HEK293 (cell line): ENCODE measurements around the gene C22orf39.
A peak's percentile ranks its signal among the peaks of the same experiment; 100 is the strongest.

Source experiments
- CTCF ChIA-PET: fragments of 350-600 bp; formaldehyde crosslinking; extraction: SDS; loops from one replicate; lab custom pipeline; 2021; ENCODE audit warnings: antibody characterized with exemption; lab: Yijun Ruan, JAX
- POLR2A ChIA-PET: fragments of 300-600 bp; formaldehyde crosslinking; extraction: SDS; loops from one replicate; lab custom pipeline; 2020; ENCODE audit warnings: antibody characterized with exemption, inconsistent platforms; lab: Yijun Ruan, JAX
- H3K27ac ChIP-seq: fragments of 200-500 bp; sonication (Bioruptor generic); 2 replicates; pipeline ENCODE4 v1.5.1; 2014; ENCODE audit warnings: low read depth, low read length, control low read depth, inconsistent platforms; ENCODE audit errors: extremely low read depth
- H3K36me3 ChIP-seq, 2 experiments: fragments of 200-500 bp in 1 of 2; sonication (Bioruptor generic) in 1 of 2; 1 replicate in 1 of 2; 2 replicates in 1 of 2; pipeline ENCODE4 v1.5.1; 2014 to 2017; ENCODE audit warnings: inconsistent platforms in 2 of 2, low read length in 2 of 2; ENCODE audit not compliant: control insufficient read depth in 2 of 2, insufficient read depth in 1 of 2
- H3K4me1 ChIP-seq: fragments of 200-500 bp; sonication (Bioruptor generic); 2 replicates; pipeline ENCODE4 v1.5.1; 2014; ENCODE audit warnings: mild to moderate bottlenecking, low read length, inconsistent platforms; ENCODE audit not compliant: control insufficient read depth, insufficient read depth
- H3K4me3 ChIP-seq: 2 replicates; pipeline ENCODE4 v1.5.1; 2011; ENCODE audit warnings: low read depth, mild to moderate bottlenecking, control low read depth, low read length, moderate library complexity
- H3K9me3 ChIP-seq: fragments of 200-500 bp; sonication (Bioruptor generic); 2 replicates; pipeline ENCODE4 v1.5.1; 2014; ENCODE audit warnings: low read depth, low read length, inconsistent platforms; ENCODE audit not compliant: control insufficient read depth, insufficient read depth
- BCL6B ChIP-seq: fragments of 450-650 bp; formaldehyde crosslinking; IDR thresholded peaks from 2 replicates; pipeline ENCODE4 v1.5.1; 2017; ENCODE audit warnings: missing biosample characterization, missing genetic modification characterization
- KLF9 ChIP-seq: fragments of 450-650 bp; formaldehyde crosslinking; IDR thresholded peaks from 2 replicates; pipeline ENCODE4 v1.5.1; 2016; ENCODE audit warnings: missing biosample characterization, missing genetic modification characterization, low read depth
- PRDM1 ChIP-seq: fragments of 450-650 bp; formaldehyde crosslinking; IDR thresholded peaks from 2 replicates; pipeline ENCODE4; 2016; ENCODE audit warnings: missing biosample characterization, missing genetic modification characterization
- SP3 ChIP-seq: fragments of 450-650 bp; formaldehyde crosslinking; IDR thresholded peaks from 2 replicates; pipeline ENCODE4 v1.5.1; 2016; ENCODE audit warnings: missing biosample characterization, missing genetic modification characterization
- ZBTB1 ChIP-seq: fragments of 450-650 bp; formaldehyde crosslinking; IDR thresholded peaks from 2 replicates; pipeline ENCODE4 v1.5.1; 2016; ENCODE audit warnings: missing biosample characterization, missing genetic modification characterization
- ZEB2 ChIP-seq: fragments of 450-650 bp; formaldehyde crosslinking; IDR thresholded peaks from 2 replicates; pipeline ENCODE4 v1.5.1; 2016; ENCODE audit warnings: missing biosample characterization, missing genetic modification characterization
- ZNF140 ChIP-seq: fragments of 450-650 bp; formaldehyde crosslinking; IDR thresholded peaks from 2 replicates; pipeline ENCODE4 v1.5.1; 2016; ENCODE audit warnings: missing biosample characterization, missing genetic modification characterization
- ZNF19 ChIP-seq: fragments of 450-650 bp; formaldehyde crosslinking; IDR thresholded peaks from 2 replicates; pipeline ENCODE4; 2016; ENCODE audit warnings: missing biosample characterization, missing genetic modification characterization, low read depth
- ZNF350 ChIP-seq: fragments of 450-650 bp; formaldehyde crosslinking; IDR thresholded peaks from 2 replicates; pipeline ENCODE4 v1.5.0; 2017; ENCODE audit warnings: missing biosample characterization, mild to moderate bottlenecking, missing genetic modification characterization
- ZNF354C ChIP-seq: fragments of 450-650 bp; formaldehyde crosslinking; IDR thresholded peaks from 2 replicates; pipeline ENCODE4 v1.5.1; 2016; ENCODE audit warnings: missing biosample characterization, missing genetic modification characterization, low read depth, borderline replicate concordance
- ZNF473 ChIP-seq: fragments of 450-650 bp; formaldehyde crosslinking; IDR thresholded peaks from 2 replicates; pipeline ENCODE4 v1.5.1; 2017; ENCODE audit warnings: missing biosample characterization, missing genetic modification characterization
- ZNF623 ChIP-seq: fragments of 450-650 bp; formaldehyde crosslinking; IDR thresholded peaks from 2 replicates; pipeline ENCODE4 v1.5.1; 2016; ENCODE audit warnings: missing biosample characterization, missing genetic modification characterization
- ZNF626 ChIP-seq: fragments of 450-650 bp; sonication (Bioruptor Pico); formaldehyde crosslinking; IDR thresholded peaks from 2 replicates; pipeline ENCODE4 v1.5.1; 2018; ENCODE audit warnings: missing biosample characterization, missing genetic modification characterization, inconsistent platforms
- ZNF664 ChIP-seq: fragments of 450-650 bp; formaldehyde crosslinking; IDR thresholded peaks from 2 replicates; pipeline ENCODE4 v1.5.1; 2016; ENCODE audit warnings: missing biosample characterization, missing genetic modification characterization
- ZNF843 ChIP-seq: fragments of 450-650 bp; formaldehyde crosslinking; IDR thresholded peaks from 2 replicates; pipeline ENCODE4 v1.5.1; 2016; ENCODE audit warnings: missing biosample characterization, missing genetic modification characterization
- TF ChIP-seq, protein P1 (sequence below): fragments of 450-650 bp; formaldehyde crosslinking; IDR thresholded peaks from 2 replicates; pipeline ENCODE4 v1.5.1; 2016; ENCODE audit warnings: missing biosample characterization, missing genetic modification characterization
- TF ChIP-seq, protein P2 (sequence below): fragments of 450-650 bp; formaldehyde crosslinking; IDR thresholded peaks from 2 replicates; pipeline ENCODE4 v1.5.1; 2016; ENCODE audit warnings: missing biosample characterization, missing genetic modification characterization
- TF ChIP-seq, protein P3 (sequence below): fragments of 450-650 bp; formaldehyde crosslinking; IDR thresholded peaks from 2 replicates; pipeline ENCODE4 v1.5.1; 2017; ENCODE audit warnings: missing biosample characterization, missing genetic modification characterization
- TF ChIP-seq, protein P4 (sequence below): fragments of 450-650 bp; formaldehyde crosslinking; IDR thresholded peaks from 2 replicates; pipeline ENCODE4 v1.5.1; 2016; ENCODE audit warnings: missing biosample characterization, missing genetic modification characterization

C22orf39 gene

DNA sequence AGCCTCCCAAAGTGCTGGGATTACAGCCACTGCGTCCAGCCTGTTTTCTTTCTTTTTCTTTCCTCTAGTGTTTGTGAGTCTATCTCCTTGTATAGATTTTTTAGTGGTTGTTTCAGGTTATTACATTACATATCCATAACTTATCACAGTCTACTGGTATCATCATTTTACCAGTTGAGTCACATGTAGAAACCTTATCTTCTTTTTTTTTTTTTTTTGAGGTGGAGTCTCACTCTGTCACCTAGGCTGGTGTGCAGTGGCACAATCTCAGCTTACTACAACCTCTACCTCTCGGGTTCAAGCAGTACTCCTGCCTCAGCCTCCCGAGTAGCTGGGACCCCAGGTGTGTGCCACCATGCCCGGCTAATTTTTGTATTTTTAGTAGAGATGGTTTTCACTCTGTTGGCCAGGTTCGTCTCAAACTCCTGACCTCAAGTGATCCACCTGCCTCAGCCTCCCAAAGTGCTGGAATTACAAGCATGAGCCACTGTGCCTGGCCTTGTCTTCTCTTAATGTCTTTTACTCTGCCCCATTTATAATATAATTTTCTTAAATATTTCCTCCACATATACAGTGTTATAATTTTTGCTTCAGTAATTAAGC, 43.2 kb upstream of the C22orf39 start:
- H3K4me1 ChIP-seq, result no peaks in the 10 kb centered on the region
- H3K4me3 ChIP-seq, result no peak overlapping the region
- ChIA-PET POLR2A (no interaction called here), CTCF (interaction anchor here (0.7 to 1.8 kb wide), 4 partner anchors 11 to 139 kb away, joined by 3 to 6 read pairs (median 4); no protein-coding TSS in a partner anchor)
- peaks cover 57 to 85% of the 10 kb centered on the region in 2 experiments for H3K36me3 ChIP-seq
- H3K9me3 ChIP-seq, result no peaks in the 10 kb centered on the region
- TF ChIP-seq ZNF354C (tag by site-specific recombination) (no peak), ZNF140 (tag by site-specific recombination) (no peak), ZBTB1 (no peak), BCL6B (tag by site-specific recombination) (no peak), ZNF843 (no peak), ZNF19 (no peak), ZNF623 (tag by site-specific recombination) (no peak), ZNF664 (tag by site-specific recombination) (no peak), ZEB2 (tag by site-specific recombination) (no peak), PRDM1 (tag by site-specific recombination) (no peak), ZNF626 (tag by site-specific recombination) (no peak)
- TF ChIP-seq, protein P1, sequence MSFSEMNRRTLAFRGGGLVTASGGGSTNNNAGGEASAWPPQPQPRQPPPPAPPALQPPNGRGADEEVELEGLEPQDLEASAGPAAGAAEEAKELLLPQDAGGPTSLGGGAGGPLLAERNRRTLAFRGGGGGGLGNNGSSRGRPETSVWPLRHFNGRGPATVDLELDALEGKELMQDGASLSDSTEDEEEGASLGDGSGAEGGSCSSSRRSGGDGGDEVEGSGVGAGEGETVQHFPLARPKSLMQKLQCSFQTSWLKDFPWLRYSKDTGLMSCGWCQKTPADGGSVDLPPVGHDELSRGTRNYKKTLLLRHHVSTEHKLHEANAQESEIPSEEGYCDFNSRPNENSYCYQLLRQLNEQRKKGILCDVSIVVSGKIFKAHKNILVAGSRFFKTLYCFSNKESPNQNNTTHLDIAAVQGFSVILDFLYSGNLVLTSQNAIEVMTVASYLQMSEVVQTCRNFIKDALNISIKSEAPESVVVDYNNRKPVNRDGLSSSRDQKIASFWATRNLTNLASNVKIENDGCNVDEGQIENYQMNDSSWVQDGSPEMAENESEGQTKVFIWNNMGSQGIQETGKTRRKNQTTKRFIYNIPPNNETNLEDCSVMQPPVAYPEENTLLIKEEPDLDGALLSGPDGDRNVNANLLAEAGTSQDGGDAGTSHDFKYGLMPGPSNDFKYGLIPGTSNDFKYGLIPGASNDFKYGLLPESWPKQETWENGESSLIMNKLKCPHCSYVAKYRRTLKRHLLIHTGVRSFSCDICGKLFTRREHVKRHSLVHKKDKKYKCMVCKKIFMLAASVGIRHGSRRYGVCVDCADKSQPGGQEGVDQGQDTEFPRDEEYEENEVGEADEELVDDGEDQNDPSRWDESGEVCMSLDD (tag by site-specific recombination), result no peak
- TF ChIP-seq, all 188 proteins: peak for 0
- no peak overlapping the region for H3K27ac ChIP-seq

GRCh38 chr22:19488884-19489843, 41.7 kb upstream of the C22orf39 start:
- no peak overlapping the region for H3K4me3 ChIP-seq
- TF ChIP-seq KLF9 (tag by site-specific recombination), result peak; percentile 49; the same call in 1 of the 2 replicates
- no peak for TF ChIP-seq ZNF350 (tag by site-specific recombination)
- H3K4me1 ChIP-seq, result no peaks in the 10 kb centered on the region
- ChIA-PET POLR2A (interaction anchor here (0.7 to 1.4 kb wide), 3 partner anchors 10 to 156 kb away, joined by 3 to 6 read pairs (median 3); partner anchors contain the start of gene CDC45), CTCF (interaction anchor here (0.6 to 1.8 kb wide), 5 partner anchors 11 to 268 kb away, joined by 3 to 7 read pairs (median 4); no protein-coding TSS in a partner anchor)
- H3K36me3 ChIP-seq, result peaks cover 59 to 85% of the 10 kb centered on the region in 2 experiments
- H3K9me3 ChIP-seq, result no peaks in the 10 kb centered on the region
- no peak overlapping the region for H3K27ac ChIP-seq

DNA sequence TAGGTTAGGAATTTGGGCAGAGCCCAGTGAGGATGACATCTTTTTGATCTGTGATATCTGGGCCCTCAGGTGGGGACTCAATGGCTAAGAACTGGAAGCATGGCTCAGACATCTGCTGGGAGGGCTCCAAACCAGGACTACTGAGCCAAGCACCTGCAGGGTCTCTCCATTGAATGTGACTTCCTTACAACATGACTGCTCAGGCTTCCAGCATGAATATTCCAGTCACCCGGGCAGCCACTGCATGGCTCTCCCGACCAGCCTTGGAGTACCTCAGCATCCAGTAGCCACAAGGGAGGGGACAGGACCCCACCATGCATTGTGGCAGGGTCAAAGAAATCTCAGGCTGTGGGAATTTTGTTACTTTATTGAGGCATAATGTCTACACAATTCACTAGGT, 40.8 kb upstream of the C22orf39 start:
- ChIA-PET POLR2A (interaction anchor here (1.4 kb wide), 1 partner anchor 9 kb away, joined by 6 read pairs; the partner anchor contains the start of gene CDC45), CTCF (interaction anchor here (0.5 to 1.4 kb wide), 3 partner anchors 10 to 14 kb away, joined by 3 to 7 read pairs (median 5); no protein-coding TSS in a partner anchor)
- Histone ChIP-seq H3K36me3 (peaks cover 61 to 85% of the 10 kb centered on the region in 2 experiments), H3K9me3 (no peaks in the 10 kb centered on the region), H3K4me3 (no peak overlapping the region), H3K27ac (no peak overlapping the region), H3K4me1 (no peaks in the 10 kb centered on the region)
- TF ChIP-seq ZNF473 (tag by site-specific recombination), result no peak
- TF ChIP-seq, protein P2, sequence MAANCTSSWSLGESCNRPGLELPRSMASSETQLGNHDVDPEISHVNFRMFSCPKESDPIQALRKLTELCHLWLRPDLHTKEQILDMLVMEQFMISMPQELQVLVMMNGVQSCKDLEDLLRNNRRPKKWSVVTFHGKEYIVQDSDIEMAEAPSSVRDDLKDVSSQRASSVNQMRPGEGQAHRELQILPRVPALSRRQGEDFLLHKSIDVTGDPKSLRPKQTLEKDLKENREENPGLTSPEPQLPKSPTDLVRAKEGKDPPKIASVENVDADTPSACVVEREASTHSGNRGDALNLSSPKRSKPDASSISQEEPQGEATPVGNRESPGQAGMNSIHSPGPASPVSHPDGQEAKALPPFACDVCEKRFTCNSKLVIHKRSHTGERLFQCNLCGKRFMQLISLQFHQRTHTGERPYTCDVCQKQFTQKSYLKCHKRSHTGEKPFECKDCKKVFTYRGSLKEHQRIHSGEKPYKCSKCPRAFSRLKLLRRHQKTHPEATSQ, result no peak
- TF ChIP-seq, protein P3, sequence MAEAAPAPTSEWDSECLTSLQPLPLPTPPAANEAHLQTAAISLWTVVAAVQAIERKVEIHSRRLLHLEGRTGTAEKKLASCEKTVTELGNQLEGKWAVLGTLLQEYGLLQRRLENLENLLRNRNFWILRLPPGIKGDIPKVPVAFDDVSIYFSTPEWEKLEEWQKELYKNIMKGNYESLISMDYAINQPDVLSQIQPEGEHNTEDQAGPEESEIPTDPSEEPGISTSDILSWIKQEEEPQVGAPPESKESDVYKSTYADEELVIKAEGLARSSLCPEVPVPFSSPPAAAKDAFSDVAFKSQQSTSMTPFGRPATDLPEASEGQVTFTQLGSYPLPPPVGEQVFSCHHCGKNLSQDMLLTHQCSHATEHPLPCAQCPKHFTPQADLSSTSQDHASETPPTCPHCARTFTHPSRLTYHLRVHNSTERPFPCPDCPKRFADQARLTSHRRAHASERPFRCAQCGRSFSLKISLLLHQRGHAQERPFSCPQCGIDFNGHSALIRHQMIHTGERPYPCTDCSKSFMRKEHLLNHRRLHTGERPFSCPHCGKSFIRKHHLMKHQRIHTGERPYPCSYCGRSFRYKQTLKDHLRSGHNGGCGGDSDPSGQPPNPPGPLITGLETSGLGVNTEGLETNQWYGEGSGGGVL (tag by site-specific recombination), result no peak
- no peak for TF ChIP-seq SP3 (tag by site-specific recombination)
- TF ChIP-seq ZNF623 (tag by site-specific recombination), result no peak
- TF ChIP-seq, protein P4, sequence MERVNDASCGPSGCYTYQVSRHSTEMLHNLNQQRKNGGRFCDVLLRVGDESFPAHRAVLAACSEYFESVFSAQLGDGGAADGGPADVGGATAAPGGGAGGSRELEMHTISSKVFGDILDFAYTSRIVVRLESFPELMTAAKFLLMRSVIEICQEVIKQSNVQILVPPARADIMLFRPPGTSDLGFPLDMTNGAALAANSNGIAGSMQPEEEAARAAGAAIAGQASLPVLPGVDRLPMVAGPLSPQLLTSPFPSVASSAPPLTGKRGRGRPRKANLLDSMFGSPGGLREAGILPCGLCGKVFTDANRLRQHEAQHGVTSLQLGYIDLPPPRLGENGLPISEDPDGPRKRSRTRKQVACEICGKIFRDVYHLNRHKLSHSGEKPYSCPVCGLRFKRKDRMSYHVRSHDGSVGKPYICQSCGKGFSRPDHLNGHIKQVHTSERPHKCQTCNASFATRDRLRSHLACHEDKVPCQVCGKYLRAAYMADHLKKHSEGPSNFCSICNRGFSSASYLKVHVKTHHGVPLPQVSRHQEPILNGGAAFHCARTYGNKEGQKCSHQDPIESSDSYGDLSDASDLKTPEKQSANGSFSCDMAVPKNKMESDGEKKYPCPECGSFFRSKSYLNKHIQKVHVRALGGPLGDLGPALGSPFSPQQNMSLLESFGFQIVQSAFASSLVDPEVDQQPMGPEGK (tag by site-specific recombination), result no peak
